Stomach smooth muscle (tissue), 2 donors: ENCODE data around the gene CEP63.

Experiments
- H3K27ac ChIP-seq: one replicate; pipeline ENCODE4 v1.7.0; 2013; ENCODE audit warnings: mild to moderate bottlenecking, low read length, inconsistent platforms
- H3K27me3 ChIP-seq, 2 donors: one replicate each; pipeline ENCODE4 v1.7.0; 2013; ENCODE audit warnings: low read length in 2 of 2; ENCODE audit not compliant: insufficient read depth in 2 of 2, control insufficient read depth in 1 of 2
- H3K36me3 ChIP-seq, 2 donors: one replicate each; pipeline ENCODE4 v1.7.0; 2013; ENCODE audit warnings: low read length in 2 of 2; ENCODE audit not compliant: control insufficient read depth in 2 of 2, insufficient read depth in 2 of 2
- H3K4me1 ChIP-seq: one replicate; pipeline ENCODE4 v1.7.0; 2013; ENCODE audit warnings: low read length; ENCODE audit not compliant: control insufficient read depth, insufficient read depth
- H3K4me3 ChIP-seq, 2 donors: one replicate each; pipeline ENCODE4 v1.7.0; 2013; ENCODE audit warnings: low read length in 2 of 2
- H3K9ac ChIP-seq, 2 donors: one replicate each; pipeline ENCODE4 v1.7.0; 2013; ENCODE audit warnings: low read length in 2 of 2, mild to moderate bottlenecking in 1 of 2
- H3K9me3 ChIP-seq, 2 donors: one replicate each; pipeline ENCODE4 v1.7.0; 2013; ENCODE audit warnings: low read length in 2 of 2; ENCODE audit not compliant: control insufficient read depth in 2 of 2
- donor health status: healthy.
- donor health status: Pancreatic carcinoma.

CEP63 gene

DNA sequence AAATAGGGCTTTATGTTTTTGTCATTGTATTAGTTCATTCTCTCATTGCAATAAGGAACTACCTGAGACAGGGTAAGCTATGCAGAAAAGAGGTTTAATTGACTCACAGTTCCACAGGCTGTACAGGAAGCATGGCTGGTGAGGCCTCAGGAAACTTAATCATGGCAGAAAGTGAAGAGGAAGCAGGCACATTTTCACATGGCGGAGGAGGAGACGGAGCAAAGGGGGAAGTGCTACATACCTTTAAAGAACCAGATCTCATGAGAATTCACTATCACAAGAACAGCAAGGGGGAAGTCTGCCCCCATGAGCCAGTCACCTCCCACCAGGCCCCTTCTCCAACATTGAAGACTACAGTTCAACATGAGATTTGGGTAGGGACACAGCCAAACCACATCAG lies 25.6 kb downstream of the CEP63 start:
- H3K36me3 ChIP-seq: peaks cover 5% of the 10 kb centered on the region in 2 donors
- no peak overlapping the region for H3K4me3 ChIP-seq
- no peaks in the 10 kb centered on the region for H3K4me1 ChIP-seq
- H3K27ac ChIP-seq: no peak overlapping the region
- no peak overlapping the region for H3K9ac ChIP-seq
- no peaks in the 10 kb centered on the region for H3K9me3 ChIP-seq
- no peaks in the 10 kb centered on the region for H3K27me3 ChIP-seq

DNA sequence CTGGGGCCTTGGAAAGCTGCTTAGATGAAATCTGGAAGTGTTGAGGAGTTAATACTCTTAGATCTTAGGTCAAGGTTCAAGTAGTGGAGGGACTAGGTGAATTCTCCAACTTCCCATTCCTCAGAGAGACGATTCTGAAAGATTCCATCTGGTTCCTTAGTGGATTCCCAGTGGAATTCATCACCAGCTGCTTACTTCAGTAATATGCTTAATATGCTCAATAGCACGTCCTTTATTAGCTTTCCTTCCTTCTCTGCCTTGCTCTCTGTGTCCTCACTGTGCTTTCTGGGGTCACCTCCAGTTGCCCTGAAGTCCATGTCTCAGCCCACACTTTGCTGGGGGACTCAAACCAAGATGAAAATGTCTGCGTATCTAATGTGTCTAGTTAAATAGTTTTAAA lies 31.0 kb downstream of the CEP63 start:
- Histone ChIP-seq H3K4me3 (no peak overlapping the region), H3K9ac (no peak overlapping the region), H3K9me3 (no peaks in the 10 kb centered on the region), H3K36me3 (peaks cover 2 to 3% of the 10 kb centered on the region in 2 donors), H3K27ac (no peak overlapping the region), H3K27me3 (no peaks in the 10 kb centered on the region), H3K4me1 (no peaks in the 10 kb centered on the region)

- Histone ChIP-seq H3K9me3 (no peaks in the 10 kb centered on the region), H3K36me3 (peaks cover 0 to 6% of the 10 kb centered on the region in 2 donors), H3K27ac (no peak overlapping the region), H3K4me3 (no peak overlapping the region), H3K9ac (no peak overlapping the region), H3K4me1 (no peaks in the 10 kb centered on the region), H3K27me3 (no peaks in the 10 kb centered on the region)
Measured at GRCh38 chr3:134517791-134518190, 31.9 kb downstream of the CEP63 start.

DNA sequence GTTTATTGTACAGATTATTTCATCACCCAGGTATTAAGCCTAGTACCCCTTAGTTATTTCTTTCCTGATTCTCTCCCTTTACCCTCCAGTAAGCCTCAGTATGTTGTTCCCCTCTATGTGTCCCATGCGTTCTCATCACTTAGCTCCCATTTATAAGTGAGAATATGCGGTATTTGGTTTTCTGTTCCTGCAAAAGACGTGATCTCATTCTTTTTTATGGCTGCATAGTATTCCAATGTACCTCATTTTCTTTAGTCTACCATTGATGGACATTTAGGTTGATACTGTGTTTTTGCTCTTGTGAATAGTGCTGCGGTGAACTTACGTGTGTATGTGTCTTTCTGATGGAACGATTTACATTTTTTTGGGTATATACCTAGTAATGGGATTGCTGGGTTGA lies 36.7 kb downstream of the CEP63 start:
- Histone ChIP-seq H3K9me3 (peaks cover 0 to 12% of the 10 kb centered on the region in 2 donors), H3K27me3 (no peaks in the 10 kb centered on the region), H3K4me1 (no peaks in the 10 kb centered on the region), H3K36me3 (peaks cover 0 to 6% of the 10 kb centered on the region in 2 donors), H3K27ac (no peak overlapping the region), H3K4me3 (no peak overlapping the region), H3K9ac (no peak overlapping the region)

DNA sequence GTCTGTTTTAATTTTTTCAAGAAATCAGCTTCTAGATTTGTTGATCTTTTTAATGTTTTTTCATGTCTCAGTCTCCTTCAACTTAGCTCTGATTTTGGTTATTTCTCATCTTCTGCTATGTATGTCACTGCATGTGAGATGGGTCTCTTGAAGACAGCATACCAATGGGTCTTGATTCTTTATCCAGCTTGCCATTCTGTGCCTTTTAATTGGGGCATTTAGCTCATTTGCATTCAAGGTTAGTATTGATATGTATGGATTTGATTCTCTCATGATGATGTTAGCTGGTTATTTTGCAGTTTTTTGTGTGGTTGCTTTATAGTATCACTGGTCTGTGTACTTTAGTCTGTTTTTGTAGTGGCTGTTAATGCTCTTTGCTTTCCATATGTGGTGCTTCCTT lies 39.4 kb downstream of the CEP63 start:
- Histone ChIP-seq H3K27me3 (no peaks in the 10 kb centered on the region), H3K9ac (no peak overlapping the region), H3K4me1 (no peaks in the 10 kb centered on the region), H3K4me3 (no peak overlapping the region), H3K9me3 (peaks cover 0 to 12% of the 10 kb centered on the region in 2 donors), H3K27ac (no peak overlapping the region), H3K36me3 (peaks cover 0 to 4% of the 10 kb centered on the region in 2 donors)

GRCh38 chr3:134526319-134526718 lies 40.5 kb downstream of the CEP63 start:
- Histone ChIP-seq H3K27ac (no peak overlapping the region), H3K4me1 (no peaks in the 10 kb centered on the region), H3K9ac (no peak overlapping the region), H3K36me3 (peaks cover 0 to 4% of the 10 kb centered on the region in 2 donors), H3K27me3 (no peaks in the 10 kb centered on the region), H3K4me3 (no peak overlapping the region), H3K9me3 (peaks cover 0 to 12% of the 10 kb centered on the region in 2 donors)

GRCh38 chr3:134527037-134527436 lies 41.2 kb downstream of the CEP63 start:
- H3K27ac ChIP-seq: no peak overlapping the region
- no peaks in the 10 kb centered on the region for H3K27me3 ChIP-seq
- peaks cover 0 to 12% of the 10 kb centered on the region in 2 donors for H3K9me3 ChIP-seq
- H3K4me1 ChIP-seq: no peaks in the 10 kb centered on the region
- peaks cover 0 to 4% of the 10 kb centered on the region in 2 donors for H3K36me3 ChIP-seq
- H3K4me3 ChIP-seq: no peak overlapping the region
- no peak overlapping the region for H3K9ac ChIP-seq

DNA sequence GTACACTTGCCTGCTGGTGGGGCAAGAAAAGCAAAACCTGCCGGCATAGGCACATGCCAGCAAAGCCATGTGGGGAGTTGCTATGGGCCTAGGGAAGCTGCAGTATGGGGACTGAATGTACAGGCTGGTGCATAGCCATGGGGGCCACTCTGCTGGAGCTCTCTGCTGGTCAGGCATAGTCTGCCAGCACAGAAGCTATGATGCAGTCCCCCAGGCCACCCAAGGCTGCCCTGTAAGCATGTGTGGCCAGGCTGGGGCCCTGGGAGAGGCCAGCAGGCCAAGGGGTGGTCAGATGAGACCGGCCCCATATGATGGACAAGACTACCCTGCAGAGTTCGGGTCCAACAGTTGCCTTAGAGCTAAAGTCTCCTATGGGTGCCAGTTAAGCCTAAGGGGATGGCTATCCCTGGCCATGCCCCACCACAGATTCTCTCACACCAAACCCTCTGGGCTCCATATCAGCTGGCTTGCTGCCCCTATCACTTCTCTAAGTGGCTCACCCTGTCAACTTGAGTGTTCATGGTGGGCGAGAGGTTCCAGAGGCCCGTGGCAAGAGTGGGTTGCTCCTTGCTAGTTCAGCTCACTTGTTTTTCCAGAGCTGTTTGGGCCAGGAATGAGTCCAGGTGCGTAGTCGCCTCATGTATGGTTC lies 41.8 kb downstream of the CEP63 start:
- H3K4me3 ChIP-seq: no peak overlapping the region
- H3K27me3 ChIP-seq: no peaks in the 10 kb centered on the region
- H3K9ac ChIP-seq: no peak overlapping the region
- no peaks in the 10 kb centered on the region for H3K4me1 ChIP-seq
- no peak overlapping the region for H3K27ac ChIP-seq
- H3K9me3 ChIP-seq: peaks cover 0 to 12% of the 10 kb centered on the region in 2 donors
- H3K36me3 ChIP-seq: peaks cover 0 to 1% of the 10 kb centered on the region in 2 donors

GRCh38 chr3:134533493-134533892 lies 47.6 kb downstream of the CEP63 start:
- Histone ChIP-seq H3K27ac (no peak overlapping the region), H3K36me3 (peaks cover 9 to 16% of the 10 kb centered on the region in 2 donors), H3K9ac (no peak overlapping the region), H3K4me1 (no peaks in the 10 kb centered on the region), H3K4me3 (no peak overlapping the region), H3K9me3 (no peaks in the 10 kb centered on the region), H3K27me3 (no peaks in the 10 kb centered on the region)

- Histone ChIP-seq H3K9me3 (no peaks in the 10 kb centered on the region), H3K9ac (no peak overlapping the region), H3K27me3 (no peaks in the 10 kb centered on the region), H3K36me3 (peaks cover 9 to 16% of the 10 kb centered on the region in 2 donors), H3K4me1 (no peaks in the 10 kb centered on the region), H3K27ac (no peak overlapping the region), H3K4me3 (no peak overlapping the region)
Measured at GRCh38 chr3:134535186-134535970, 49.5 kb downstream of the CEP63 start.

- H3K9ac ChIP-seq: no peak overlapping the region
- peaks cover 9 to 16% of the 10 kb centered on the region in 2 donors for H3K36me3 ChIP-seq
- H3K4me3 ChIP-seq: no peak overlapping the region
- H3K4me1 ChIP-seq: no peaks in the 10 kb centered on the region
- H3K27ac ChIP-seq: no peak overlapping the region
- H3K9me3 ChIP-seq: no peaks in the 10 kb centered on the region
- no peaks in the 10 kb centered on the region for H3K27me3 ChIP-seq
Measured at GRCh38 chr3:134536781-134537180, 50.9 kb downstream of the CEP63 start.
